Ovary (tissue), 9 donors: ENCODE results near the gene SNRPD1. TPM values are rescaled to one million over a fixed set of nuclear protein-coding genes. Genes with fewer than 3 reads are reported as not detected.
"Not testable (repeated sequence)": the region's sequence is repeated elsewhere in the genome, so short reads cannot be mapped to it uniquely, and the experiment has no call there.

Experiments
- DNase-seq, 5 donors: peaks; one replicate each; pipeline ENCODE4 v3.0.0-alpha.2; 2019 to 2020
- H3K27ac ChIP-seq, 2 donors: fragments of 200-600 bp; one replicate each; pipeline versions ENCODE4 v1.5.1 to v1.8.0; 2019 to 2022
- H3K27me3 ChIP-seq: fragments of 200-600 bp; one replicate; pipeline ENCODE4 v1.8.0; 2022
- H3K36me3 ChIP-seq: fragments of 200-600 bp; sonication (generic); one replicate; pipeline ENCODE4 v1.5.1; 2019
- H3K4me1 ChIP-seq: one replicate; pipeline ENCODE4 v1.8.1; 2013; ENCODE audit warnings: mild to moderate bottlenecking, moderate library complexity; ENCODE audit not compliant: insufficient read depth
- H3K4me3 ChIP-seq: fragments of 200-600 bp; sonication (generic); one replicate; pipeline ENCODE4 v1.5.1; 2017
- H3K9me3 ChIP-seq, 2 donors: fragments of 200-600 bp in 1 of 2; sonication (generic) in 1 of 2; one replicate each; pipeline versions ENCODE4 v1.5.1 to v1.8.1; 2013 to 2019; ENCODE audit warnings: mild to moderate bottlenecking in 1 of 2, moderate library complexity in 1 of 2
- EP300 ChIP-seq: sonication (generic); formaldehyde crosslinking; IDR thresholded peaks from one replicate; pipeline ENCODE4 v1.6.1; 2017; ENCODE audit warnings: antibody characterized with exemption
- POLR2A ChIP-seq: fragments of 450-650 bp; IDR thresholded peaks from one replicate; pipeline ENCODE4 v1.6.1; 2017; ENCODE audit warnings: antibody characterized with exemption, mild to moderate bottlenecking, moderate library complexity
- WGBS, 3 donors: extraction: QIAGEN DNeasy Blood & Tissue Kit in 1 of 3; methylation state at CpG; one replicate each; pipeline versions ENCODE4 v1.1.5 to v1.1.7; 2013 to 2017; 5-methylcytosine and 5-hydroxymethylcytosine counted together
- intact Hi-C, 4 donors: fragments of 100-400 bp; cut with DNase I; formaldehyde crosslinking; loops; one replicate each; pipeline versions ENCODE4 v1.11.0 to v1.15.1; 2022 to 2023
- polyA plus RNA-seq, 2 donors: library from polyadenylated mRNA; stranded (reverse); fragments of 200-250 nt in 1 of 2; fragments of 350-450 nt in 1 of 2; fragmentation: Illumina TruSeq in 1 of 2; extraction: RNeasy Lipid Tissue Mini Kit (QIAGEN cat#74804) in 1 of 2; gene quantifications; one replicate each; pipeline ENCODE4 v1.2.3, GENCODE V29; 2013 to 2014
- total RNA-seq, 7 donors: library from RNA; depleted of rRNA in 2 of 7; stranded (reverse); fragments of >200 nt in 2 of 7; fragmentation: NEBNext Ultra II Directional in 3 of 7; extraction: Animal tissue kit (Norgen Biotek cat#: 25700) in 3 of 7; gene quantifications; one replicate each; pipeline versions ENCODE4 v1.1.0 to v1.2.4, GENCODE V29; 2016 to 2023
- TF ChIP-seq, protein P1 (sequence below), 3 donors: fragments of 450-650 bp in 2 of 3; fragments of 200-600 bp in 1 of 3; IDR thresholded peaks; one replicate each; pipeline versions ENCODE4 v1.5.1 to v1.8.0; 2016 to 2022; ENCODE audit warnings: antibody characterized with exemption in 3 of 3, mild to moderate bottlenecking in 1 of 3
- donor health status: DM: no; HTN: no; CAD: no; lungs with moderate emphysema.
- donor health status: DM: no; HTN: no; CAD: no.
- donor health status: Bipolar disorder and iron deficiency.
- donor health status: DM: yes; HTN: yes; CAD: no.
- donor health status: DM: no; HTN: no; CAD: no.
- donor health status: DM: yes; HTN: yes; CAD: no.

SNRPD1 gene
- total and polyA plus RNA-seq, 9 donors, result 3.9 to 64.4 (median 37.3) TPM

- intact Hi-C loops, result no loop called here
These were observed 26.7 kb downstream of the SNRPD1 start for GRCh38 chr18:21638822-21639221.

GRCh38 chr18:21640375-21640774, 28.3 kb downstream of the SNRPD1 start:
- H3K36me3 ChIP-seq, H3K9me3 ChIP-seq, H3K4me1 ChIP-seq, H3K4me3 ChIP-seq, intact Hi-C loops, H3K27me3 ChIP-seq, DNase-seq, H3K27ac ChIP-seq: not testable (repeated sequence)
- WGBS, 3 donors, result 95 to 98% (median 97%) methylated on average over 5 of the region's 5 CpGs

More at GRCh38 chr18:21638822-21639221, 26.7 kb downstream of the SNRPD1 start:
- Histone ChIP-seq H3K9me3 (no peaks in the 10 kb centered on the region), H3K36me3 (no peaks in the 10 kb centered on the region), H3K27ac (no peak overlapping the region), H3K4me1 (no peaks in the 10 kb centered on the region), H3K27me3 (no peaks in the 10 kb centered on the region), H3K4me3 (no peak overlapping the region)
- DNase-seq, result no peak
- 42 to 85% (median 57%) methylated on average over 3 of the region's 3 CpGs for WGBS, 3 donors
- no peak for TF ChIP-seq EP300
- TF ChIP-seq, protein P1, sequence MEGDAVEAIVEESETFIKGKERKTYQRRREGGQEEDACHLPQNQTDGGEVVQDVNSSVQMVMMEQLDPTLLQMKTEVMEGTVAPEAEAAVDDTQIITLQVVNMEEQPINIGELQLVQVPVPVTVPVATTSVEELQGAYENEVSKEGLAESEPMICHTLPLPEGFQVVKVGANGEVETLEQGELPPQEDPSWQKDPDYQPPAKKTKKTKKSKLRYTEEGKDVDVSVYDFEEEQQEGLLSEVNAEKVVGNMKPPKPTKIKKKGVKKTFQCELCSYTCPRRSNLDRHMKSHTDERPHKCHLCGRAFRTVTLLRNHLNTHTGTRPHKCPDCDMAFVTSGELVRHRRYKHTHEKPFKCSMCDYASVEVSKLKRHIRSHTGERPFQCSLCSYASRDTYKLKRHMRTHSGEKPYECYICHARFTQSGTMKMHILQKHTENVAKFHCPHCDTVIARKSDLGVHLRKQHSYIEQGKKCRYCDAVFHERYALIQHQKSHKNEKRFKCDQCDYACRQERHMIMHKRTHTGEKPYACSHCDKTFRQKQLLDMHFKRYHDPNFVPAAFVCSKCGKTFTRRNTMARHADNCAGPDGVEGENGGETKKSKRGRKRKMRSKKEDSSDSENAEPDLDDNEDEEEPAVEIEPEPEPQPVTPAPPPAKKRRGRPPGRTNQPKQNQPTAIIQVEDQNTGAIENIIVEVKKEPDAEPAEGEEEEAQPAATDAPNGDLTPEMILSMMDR (IDR thresholded peaks at IDR 0.05), result no peak
- TF ChIP-seq POLR2A, result no peak

DNA sequence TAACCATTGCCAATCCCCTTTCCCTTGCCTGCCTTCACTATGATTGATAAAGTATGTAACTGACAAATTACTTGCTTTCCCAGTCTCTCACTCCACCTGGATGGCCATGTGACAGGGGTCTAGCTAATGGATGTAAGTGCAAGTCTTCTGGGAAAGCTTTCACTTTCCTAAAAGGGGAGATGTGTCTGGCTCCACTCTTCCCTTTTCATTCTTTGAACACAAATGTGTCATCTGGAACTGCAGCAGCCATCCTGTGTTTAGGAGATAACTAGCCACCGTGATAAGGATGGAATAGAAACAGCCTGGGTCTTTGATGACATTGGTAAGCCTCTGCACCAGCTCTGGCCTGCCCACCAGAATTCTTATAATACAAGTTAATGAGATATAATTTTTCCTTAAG, 38.2 kb downstream of the SNRPD1 start:
- TF ChIP-seq POLR2A (no peak), EP300 (no peak)
- TF ChIP-seq, protein P1 (IDR thresholded peaks at IDR 0.05), result no peak
- no peaks in the 10 kb centered on the region for H3K9me3 ChIP-seq
- H3K4me1 ChIP-seq, result no peaks in the 10 kb centered on the region
- H3K4me3 ChIP-seq, result no peak overlapping the region
- no peaks in the 10 kb centered on the region for H3K27me3 ChIP-seq
- DNase-seq, result no peak
- WGBS, 3 donors, result 64 to 78% (median 67%) methylated on average over 1 of the region's 1 CpG
- intact Hi-C loops, result no loop called here
- H3K27ac ChIP-seq, result no peak overlapping the region
- H3K36me3 ChIP-seq, result no peaks in the 10 kb centered on the region

GRCh38 chr18:21652073-21652472, 40.0 kb downstream of the SNRPD1 start:
- no peak overlapping the region for H3K4me3 ChIP-seq
- no peak for DNase-seq
- 97 to 98% (median 98%) methylated on average over 4 of the region's 4 CpGs for WGBS, 3 donors
- H3K36me3 ChIP-seq, result no peaks in the 10 kb centered on the region
- intact Hi-C loops, result no loop called here
- H3K4me1 ChIP-seq, result no peaks in the 10 kb centered on the region
- H3K9me3 ChIP-seq, result no peaks in the 10 kb centered on the region
- no peak overlapping the region for H3K27ac ChIP-seq
- TF ChIP-seq, protein P1 (IDR thresholded peaks at IDR 0.05), result no peak
- TF ChIP-seq EP300 (no peak), POLR2A (no peak)
- no peaks in the 10 kb centered on the region for H3K27me3 ChIP-seq

DNA sequence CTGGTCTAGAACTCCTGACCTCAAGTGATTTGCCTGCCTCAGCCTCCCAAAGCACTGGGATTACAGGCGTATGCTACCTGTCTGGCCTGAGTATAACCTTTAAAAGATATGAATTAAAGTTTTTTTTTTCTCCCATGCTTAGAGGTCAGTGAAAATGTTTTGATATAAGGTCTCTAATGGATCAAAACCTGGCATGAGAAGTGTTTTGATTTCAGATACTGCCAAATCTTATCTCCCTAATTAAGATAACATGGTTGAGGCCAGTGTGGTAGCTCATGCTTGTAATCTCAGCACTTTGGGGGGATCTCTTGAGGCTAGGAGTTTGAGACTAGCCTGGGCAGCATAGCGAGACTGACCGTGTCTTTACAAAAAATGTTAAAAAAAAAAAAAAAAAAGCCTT, 41.2 kb downstream of the SNRPD1 start:
- intact Hi-C loops, result no loop called here
- H3K27ac ChIP-seq, result no peak overlapping the region
- no peaks in the 10 kb centered on the region for H3K9me3 ChIP-seq
- H3K36me3 ChIP-seq, result no peaks in the 10 kb centered on the region
- H3K27me3 ChIP-seq, result no peaks in the 10 kb centered on the region
- no peak overlapping the region for H3K4me3 ChIP-seq
- WGBS, 3 donors, result 96 to 98% (median 98%) methylated on average over 3 of the region's 3 CpGs
- TF ChIP-seq, protein P1 (IDR thresholded peaks at IDR 0.05), result no peak
- TF ChIP-seq EP300 (no peak), POLR2A (no peak)
- no peak for DNase-seq
- no peaks in the 10 kb centered on the region for H3K4me1 ChIP-seq
